Small intestine (tissue), 4 donors: ENCODE results near the gene IFIT2. TPM values are rescaled to one million over a fixed set of nuclear protein-coding genes. Genes with fewer than 3 reads are reported as not detected.

Experiments used
- polyA plus RNA-seq, 4 donors: library from polyadenylated mRNA; stranded (reverse) in 3 of 4; unstranded in 1 of 4; fragments of 200-250 nt in 3 of 4; fragments of 120-200 nt in 1 of 4; gene quantifications; one replicate each; pipeline versions ENCODE4 v1.2.1 to v1.2.3, GENCODE V29; 2013
- donor health status: healthy with polysubstance abuse.
- donor health status: Bipolar disorder and iron deficiency.
- donor health status: healthy.

Gene IFIT2
- polyA plus RNA-seq, 4 donors: 2.3 to 4.9 (median 4.5) TPM

Other genes with a start within 250 kb of the IFIT2 start
- 1 to 10 TPM in 3 of 4 donors, not detected in 1; 1.4 to 3.5 (median 2.3) TPM for gene CH25H, start 94.7 kb upstream of the IFIT2 start, polyA plus RNA-seq
- 100 to 1,000 TPM in 2 of 4 donors, 10 to 100 TPM in 2; 68.1 to 227 (median 99.4) TPM for gene LIPA, start 50.3 kb upstream of the IFIT2 start, polyA plus RNA-seq
- 10 to 100 TPM; 16.2 to 19.5 (median 16.9) TPM for gene IFIT3, start 26.0 kb downstream of the IFIT2 start, polyA plus RNA-seq
- gene IFIT1B, start 76.0 kb downstream of the IFIT2 start, polyA plus RNA-seq: under 1 TPM in 1 of 4 donors, not detected in 3; 0.04 TPM
- 1 to 10 TPM; 1.4 to 7.5 (median 3.1) TPM for gene IFIT1, start 90.6 kb downstream of the IFIT2 start, polyA plus RNA-seq
- 10 to 100 TPM in 1 of 4 donors, 1 to 10 TPM in 3; 4.5 to 12.9 (median 7.9) TPM for gene IFIT5, start 112.5 kb downstream of the IFIT2 start, polyA plus RNA-seq
- under 1 TPM in 2 of 4 donors, not detected in 2; 0.21 to 0.89 TPM for gene SLC16A12, start 233.5 kb downstream of the IFIT2 start, polyA plus RNA-seq